HG02798 (cell line): Measurements from ENCODE around the gene LEFTY1.
A peak's percentile ranks its signal among the peaks of the same experiment; 100 is the strongest.

Experiments
- ATAC-seq: cut with Tn5 transposase; IDR thresholded peaks from one replicate; pipeline ENCODE4 v1.9.1; 2021; ENCODE audit warnings: mild to moderate bottlenecking; ENCODE audit not compliant: unreplicated experiment, poor library complexity

LEFTY1 gene

GRCh38 chr1:225917536-225917935 lies 28.6 kb upstream of the LEFTY1 start:
- ATAC-seq, result no peak

- no peak for ATAC-seq
Measured at GRCh38 chr1:225917101-225917500, 28.2 kb upstream of the LEFTY1 start.

- no peak for ATAC-seq
Measured at GRCh38 chr1:225915538-225915991, 26.6 kb upstream of the LEFTY1 start.

- ATAC-seq, result no peak
Measured at GRCh38 chr1:225914947-225915346, 26.0 kb upstream of the LEFTY1 start.

GRCh38 chr1:225914391-225914790 lies 25.4 kb upstream of the LEFTY1 start:
- no peak for ATAC-seq

- peak; percentile 84 for ATAC-seq
Measured at GRCh38 chr1:225911191-225912130, 22.5 kb upstream of the LEFTY1 start.

GRCh38 chr1:225909477-225909876 lies 20.5 kb upstream of the LEFTY1 start:
- ATAC-seq, result no peak

GRCh38 chr1:225908773-225909172 lies 19.8 kb upstream of the LEFTY1 start:
- no peak for ATAC-seq

- no peak for ATAC-seq
Measured at GRCh38 chr1:225908013-225908640, 19.2 kb upstream of the LEFTY1 start.

- no peak for ATAC-seq
Measured at GRCh38 chr1:225907341-225907740, 18.4 kb upstream of the LEFTY1 start.

GRCh38 chr1:225906467-225906866 lies 17.5 kb upstream of the LEFTY1 start:
- no peak for ATAC-seq

GRCh38 chr1:225903623-225904022 lies 14.7 kb upstream of the LEFTY1 start:
- no peak for ATAC-seq

GRCh38 chr1:225899044-225899925 lies 10.3 kb upstream of the LEFTY1 start:
- no peak for ATAC-seq

GRCh38 chr1:225897595-225898514 lies 8.9 kb upstream of the LEFTY1 start:
- no peak for ATAC-seq

- ATAC-seq, result peak; percentile 100
Measured at GRCh38 chr1:225896937-225897549, 8.1 kb upstream of the LEFTY1 start.

GRCh38 chr1:225896494-225896893 lies 7.5 kb upstream of the LEFTY1 start:
- ATAC-seq, result no peak

GRCh38 chr1:225892307-225892706 lies 3.4 kb upstream of the LEFTY1 start:
- ATAC-seq, result no peak

GRCh38 chr1:225891229-225891972 lies 2.5 kb upstream of the LEFTY1 start:
- no peak for ATAC-seq
